ENCODE measurements around the gene IQSEC3.
"Not testable (repeated sequence)": the region's sequence is repeated elsewhere in the genome, so short reads cannot be mapped to it uniquely, and the experiment has no call there.

The IQSEC3 gene

GRCh38 chr12:52902-53734, 13.4 kb upstream of the IQSEC3 start:
- not testable (repeated sequence) for DNase-seq

- no peak for DNase-seq
These were observed 12.5 kb upstream of the IQSEC3 start for GRCh38 chr12:53735-54730.

- DNase-seq = no peak
These were observed 11.6 kb upstream of the IQSEC3 start for GRCh38 chr12:54750-55535.

GRCh38 chr12:56683-57346, 9.8 kb upstream of the IQSEC3 start:
- DNase-seq = no peak

- no peak for DNase-seq
These were observed 9.0 kb upstream of the IQSEC3 start for GRCh38 chr12:57539-57938.

GRCh38 chr12:58832-59231, 7.7 kb upstream of the IQSEC3 start:
- DNase-seq = no peak

GRCh38 chr12:61845-62244, 4.7 kb upstream of the IQSEC3 start:
- DNase-seq = not testable (repeated sequence)

GRCh38 chr12:65491-66063, 990 bp upstream of the IQSEC3 start:
- peak; percentile 73 for DNase-seq

- peak; percentile 50 for DNase-seq
These were observed 376 bp downstream of the IQSEC3 start for GRCh38 chr12:66782-67504.

GRCh38 chr12:69677-70076, 3.1 kb downstream of the IQSEC3 start:
- DNase-seq = not testable (repeated sequence)

- not testable (repeated sequence) for DNase-seq
These were observed 4.0 kb downstream of the IQSEC3 start for GRCh38 chr12:70541-70940.

GRCh38 chr12:72018-72417, 5.5 kb downstream of the IQSEC3 start:
- DNase-seq = not testable (repeated sequence)

- DNase-seq = not testable (repeated sequence)
These were observed 8.0 kb downstream of the IQSEC3 start for GRCh38 chr12:74420-75190.

GRCh38 chr12:75541-75940, 9.0 kb downstream of the IQSEC3 start:
- DNase-seq = not testable (repeated sequence)

- DNase-seq = not testable (repeated sequence)
These were observed 9.5 kb downstream of the IQSEC3 start for GRCh38 chr12:76102-76501.

- not testable (repeated sequence) for DNase-seq
These were observed 10.0 kb downstream of the IQSEC3 start for GRCh38 chr12:76551-76950.

GRCh38 chr12:77101-77719, 10.6 kb downstream of the IQSEC3 start:
- DNase-seq = not testable (repeated sequence)

- not testable (repeated sequence) for DNase-seq
These were observed 11.3 kb downstream of the IQSEC3 start for GRCh38 chr12:77769-78383.

- DNase-seq = no peak
These were observed 12.4 kb downstream of the IQSEC3 start for GRCh38 chr12:78981-79380.

Measured in NCI-H226 (cell line).